Measurements from ENCODE around the gene MEI1. TPM values are rescaled to one million over a fixed set of nuclear protein-coding genes. Genes with fewer than 3 reads are reported as not detected.

MEI1 gene
- total RNA-seq, 1 experiment from 2014 or later, result 0.24 TPM

DNA sequence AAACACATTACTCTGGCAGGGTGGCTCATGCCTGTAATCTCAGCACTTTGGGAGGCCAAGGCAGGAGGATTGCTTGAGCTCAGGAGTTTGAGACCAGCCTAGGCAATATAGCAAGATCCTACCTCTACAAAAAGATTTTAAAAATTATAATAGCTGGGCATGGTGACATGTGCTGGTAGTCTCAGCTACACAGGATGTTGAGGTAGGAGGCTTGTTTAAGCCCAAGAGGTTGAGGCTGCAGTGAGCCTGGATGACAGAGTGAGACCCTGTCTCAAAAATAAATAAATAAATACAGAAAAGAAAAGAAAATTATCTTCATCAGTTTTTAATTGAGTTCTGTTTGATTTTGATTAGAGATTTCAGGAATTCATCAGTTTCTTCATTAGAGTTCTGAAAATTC, 106.3 kb downstream of the MEI1 start:
- no peak overlapping the region for H3K27ac ChIP-seq (ENCODE audit: low read depth, low read length, poor library complexity, severe bottlenecking)
- no peak for DNase-seq (ENCODE audit: low spot score)
- no peaks in the 10 kb centered on the region for H3K27me3 ChIP-seq (replicated peaks; ENCODE audit: insufficient read depth, low read depth, low read length, poor library complexity)
- ChIA-PET CTCF (interaction anchor here (0.6 kb wide), 1 partner anchor 83 kb away, joined by 7 read pairs; no protein-coding TSS in a partner anchor), POLR2A (ENCODE audit: low non-redundant PET) (no interaction called here)
- no peak overlapping the region for H3K4me3 ChIP-seq (ENCODE audit: low read depth, low read length, poor library complexity, severe bottlenecking)
- H3K4me1 ChIP-seq (ENCODE audit: insufficient read depth, low read length, poor library complexity, severe bottlenecking), result peaks cover 9% of the 10 kb centered on the region
- H3K9me3 ChIP-seq (ENCODE audit: low read depth, low read length, poor library complexity, severe bottlenecking), result no peaks in the 10 kb centered on the region
- intact Hi-C loops (cut with micrococcal nuclease; ENCODE audit: unreplicated experiment), result no loop called here
- no peaks in the 10 kb centered on the region for H3K36me3 ChIP-seq (ENCODE audit: insufficient read depth, low read length, poor library complexity, severe bottlenecking)
- BruUV-seq (replicated peaks), result no TSS peak
- TF ChIP-seq EZH2 (IDR thresholded peaks at IDR 0.05; ENCODE audit: borderline replicate concordance, low read depth, low read length, poor library complexity, severe bottlenecking), result no peak
- TF ChIP-seq, protein P1, sequence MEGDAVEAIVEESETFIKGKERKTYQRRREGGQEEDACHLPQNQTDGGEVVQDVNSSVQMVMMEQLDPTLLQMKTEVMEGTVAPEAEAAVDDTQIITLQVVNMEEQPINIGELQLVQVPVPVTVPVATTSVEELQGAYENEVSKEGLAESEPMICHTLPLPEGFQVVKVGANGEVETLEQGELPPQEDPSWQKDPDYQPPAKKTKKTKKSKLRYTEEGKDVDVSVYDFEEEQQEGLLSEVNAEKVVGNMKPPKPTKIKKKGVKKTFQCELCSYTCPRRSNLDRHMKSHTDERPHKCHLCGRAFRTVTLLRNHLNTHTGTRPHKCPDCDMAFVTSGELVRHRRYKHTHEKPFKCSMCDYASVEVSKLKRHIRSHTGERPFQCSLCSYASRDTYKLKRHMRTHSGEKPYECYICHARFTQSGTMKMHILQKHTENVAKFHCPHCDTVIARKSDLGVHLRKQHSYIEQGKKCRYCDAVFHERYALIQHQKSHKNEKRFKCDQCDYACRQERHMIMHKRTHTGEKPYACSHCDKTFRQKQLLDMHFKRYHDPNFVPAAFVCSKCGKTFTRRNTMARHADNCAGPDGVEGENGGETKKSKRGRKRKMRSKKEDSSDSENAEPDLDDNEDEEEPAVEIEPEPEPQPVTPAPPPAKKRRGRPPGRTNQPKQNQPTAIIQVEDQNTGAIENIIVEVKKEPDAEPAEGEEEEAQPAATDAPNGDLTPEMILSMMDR (conservative IDR thresholded peaks at IDR 0.05; ENCODE audit: low read depth, low read length), result no peak

- BruUV-seq (replicated peaks), result no TSS peak
- POLR2A ChIA-PET (ENCODE audit: low non-redundant PET), result no interaction called here
- no peaks in the 10 kb centered on the region for H3K4me1 ChIP-seq (ENCODE audit: insufficient read depth, low read length, poor library complexity, severe bottlenecking)
- no peaks in the 10 kb centered on the region for H3K27me3 ChIP-seq (replicated peaks; ENCODE audit: insufficient read depth, low read depth, low read length, poor library complexity)
- peaks cover 6% of the 10 kb centered on the region for H3K36me3 ChIP-seq (ENCODE audit: insufficient read depth, low read length, poor library complexity, severe bottlenecking)
- no peak overlapping the region for H3K4me3 ChIP-seq (ENCODE audit: low read depth, low read length, poor library complexity, severe bottlenecking)
- CTCF ChIA-PET, result no interaction called here
- TF ChIP-seq, protein P1 (conservative IDR thresholded peaks at IDR 0.05; ENCODE audit: low read depth, low read length), result no peak
- no peak for TF ChIP-seq EZH2 (IDR thresholded peaks at IDR 0.05; ENCODE audit: borderline replicate concordance, low read depth, low read length, poor library complexity, severe bottlenecking)
- intact Hi-C loops (cut with micrococcal nuclease; ENCODE audit: unreplicated experiment), result no loop called here
- DNase-seq (ENCODE audit: low spot score), result no peak
- no peaks in the 10 kb centered on the region for H3K9me3 ChIP-seq (ENCODE audit: low read depth, low read length, poor library complexity, severe bottlenecking)
- H3K27ac ChIP-seq (ENCODE audit: low read depth, low read length, poor library complexity, severe bottlenecking), result no peak overlapping the region
Measured at GRCh38 chr22:41808400-41808799, 109.1 kb downstream of the MEI1 start.

DNA sequence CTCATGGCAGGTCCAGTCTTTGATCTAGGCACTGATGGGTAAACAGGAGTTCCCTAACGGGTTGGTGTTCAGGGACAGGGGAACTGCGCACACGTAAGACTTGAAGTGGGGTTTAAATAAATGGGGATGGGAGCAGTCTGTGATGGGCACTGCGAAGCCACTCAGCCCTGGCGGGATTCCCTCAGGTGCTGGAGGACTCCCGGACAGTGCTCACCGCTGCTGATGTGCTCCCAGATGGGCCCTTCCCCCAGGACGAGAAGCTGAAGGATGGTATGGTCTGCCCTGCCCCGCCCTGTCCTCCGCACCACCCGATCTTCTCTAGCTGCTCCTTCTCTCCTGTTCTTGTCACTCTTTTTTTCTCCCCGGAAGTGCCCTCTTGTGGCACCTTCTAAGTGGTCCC, 110.7 kb downstream of the MEI1 start:
- no peak overlapping the region for H3K4me3 ChIP-seq (ENCODE audit: low read depth, low read length, poor library complexity, severe bottlenecking)
- no peaks in the 10 kb centered on the region for H3K4me1 ChIP-seq (ENCODE audit: insufficient read depth, low read length, poor library complexity, severe bottlenecking)
- no TSS peak for BruUV-seq (replicated peaks)
- TF ChIP-seq, protein P1 (conservative IDR thresholded peaks at IDR 0.05; ENCODE audit: low read depth, low read length), result no peak
- TF ChIP-seq EZH2 (IDR thresholded peaks at IDR 0.05; ENCODE audit: borderline replicate concordance, low read depth, low read length, poor library complexity, severe bottlenecking), result no peak
- ChIA-PET CTCF (interaction anchor here (0.6 to 1.5 kb wide), 2 partner anchors 63 to 113 kb away, joined by 3 to 6 read pairs; no protein-coding TSS in a partner anchor), POLR2A (ENCODE audit: low non-redundant PET) (interaction anchor here (0.7 kb wide), 1 partner anchor 96 kb away, joined by 7 read pairs; no protein-coding TSS in a partner anchor)
- no peak overlapping the region for H3K27ac ChIP-seq (ENCODE audit: low read depth, low read length, poor library complexity, severe bottlenecking)
- intact Hi-C loops (cut with micrococcal nuclease; ENCODE audit: unreplicated experiment), result no loop called here
- no peaks in the 10 kb centered on the region for H3K9me3 ChIP-seq (ENCODE audit: low read depth, low read length, poor library complexity, severe bottlenecking)
- H3K36me3 ChIP-seq (ENCODE audit: insufficient read depth, low read length, poor library complexity, severe bottlenecking), result peaks cover 6% of the 10 kb centered on the region
- no peak for DNase-seq (ENCODE audit: low spot score)
- no peaks in the 10 kb centered on the region for H3K27me3 ChIP-seq (replicated peaks; ENCODE audit: insufficient read depth, low read depth, low read length, poor library complexity)

All from A673 (cell line).